H1 (cell line): ENCODE results near the gene ADGRB3.

Experiments
- CBX5 ChIP-seq: fragments of 300-800, 300-1000 bp; sonication (generic); IDR thresholded peaks from 2 replicates; pipeline ENCODE4 v1.7.1; 2016; ENCODE audit warnings: antibody characterized with exemption, low read length, low read depth
- CTCF ChIP-seq, 3 experiments: IDR thresholded peaks; 1 replicate in 2 of 3; 2 replicates in 1 of 3; pipeline versions ENCODE4 v1.5.1 to v1.6.1; 2011; ENCODE audit warnings: low read length in 3 of 3, mild to moderate bottlenecking in 3 of 3, inconsistent platforms in 2 of 3, low read depth in 1 of 3, moderate library complexity in 1 of 3; ENCODE audit not compliant: insufficient read depth in 1 of 3; ENCODE audit errors: control extremely low read depth in 1 of 3
- EP300 ChIP-seq, 2 experiments: IDR thresholded peaks; 1 replicate in 1 of 2; 2 replicates in 1 of 2; pipeline ENCODE4 v1.6.1; 2011 to 2012; ENCODE audit warnings: low read depth in 2 of 2, low read length in 2 of 2, mild to moderate bottlenecking in 2 of 2, borderline replicate concordance in 1 of 2, inconsistent platforms in 1 of 2, moderate library complexity in 1 of 2
- EZH2 ChIP-seq: fragments of 200-600 bp; sonication (generic); IDR thresholded peaks from 2 replicates; pipeline ENCODE4 v1.7.1; 2012; ENCODE audit warnings: low read depth, mild to moderate bottlenecking, moderate library complexity, low read length, inconsistent platforms; ENCODE audit not compliant: severe bottlenecking
- PHF8 ChIP-seq: fragments of 200-600 bp; sonication (generic); conservative IDR thresholded peaks from 2 replicates; pipeline ENCODE4 v1.7.1; 2012; ENCODE audit warnings: low read depth, mild to moderate bottlenecking, inconsistent platforms, low read length, moderate library complexity
- POLR2AphosphoS5 ChIP-seq: IDR thresholded peaks from 2 replicates; pipeline ENCODE4 v1.6.1; 2011; ENCODE audit warnings: low read depth, low read length
- SIN3A ChIP-seq, 2 experiments: IDR thresholded peaks in 1 of 2; conservative IDR thresholded peaks in 1 of 2; 2 replicates each; pipeline ENCODE4 v1.6.1; 2011 to 2012; ENCODE audit warnings: low read length in 2 of 2, improper control_type of control experiment in 1 of 2, low read depth in 1 of 2, mild to moderate bottlenecking in 1 of 2
- SIX5 ChIP-seq: IDR thresholded peaks from 2 replicates; pipeline ENCODE4 v1.6.1; 2011; ENCODE audit warnings: mild to moderate bottlenecking, low read depth, low read length
- SP1 ChIP-seq: IDR thresholded peaks from 2 replicates; pipeline ENCODE4 v1.6.1; 2011; ENCODE audit warnings: low read depth, low read length
- SRF ChIP-seq: IDR thresholded peaks from 2 replicates; pipeline ENCODE4 v1.6.1; 2011; ENCODE audit warnings: mild to moderate bottlenecking, low read depth, low read length, moderate library complexity
- TF ChIP-seq, protein P1 (sequence below): IDR thresholded peaks from 2 replicates; pipeline ENCODE4 v1.6.1; 2011; ENCODE audit warnings: low read depth, mild to moderate bottlenecking, low read length; ENCODE audit not compliant: insufficient read depth

DNA sequence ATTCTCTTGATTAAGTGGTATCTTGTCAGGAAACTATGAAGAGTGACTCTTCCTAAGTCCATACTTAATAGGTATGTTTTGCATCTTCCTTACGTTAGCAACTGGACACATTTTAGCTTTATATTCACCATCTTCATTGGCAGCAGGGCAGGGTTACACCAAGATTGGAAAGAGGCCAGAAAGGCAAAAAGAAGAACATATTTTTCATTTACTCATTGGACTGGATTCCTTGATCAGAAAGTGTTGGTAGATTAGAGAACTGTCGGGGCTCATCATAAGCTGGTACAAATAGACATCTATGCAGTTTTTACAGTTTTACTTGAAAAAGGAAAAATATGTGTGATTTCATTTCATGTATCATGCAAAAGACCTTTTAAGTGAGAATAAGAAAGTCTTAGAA is 696.8 kb downstream of the ADGRB3 start:
- TF ChIP-seq EP300 (IDR thresholded peaks at IDR 0.05; ENCODE audit: borderline replicate concordance in 1 of 2, low read depth in 2 of 2, low read length in 2 of 2) (no peak), CTCF (IDR thresholded peaks at IDR 0.05; ENCODE audit: control extremely low read depth in 1 of 3, insufficient read depth in 1 of 3, low read depth in 1 of 3, low read length in 3 of 3) (no peak), SRF (no peak), SIX5 (no peak), CBX5 (no peak), POLR2AphosphoS5 (no peak), PHF8 (no peak), SP1 (no peak), SIN3A (conservative IDR thresholded peaks at IDR 0.05 in 1 of 2, IDR thresholded peaks at IDR 0.05 in 1 of 2; ENCODE audit: low read depth in 1 of 2, low read length in 2 of 2) (no peak), EZH2 (no peak)
- TF ChIP-seq, protein P1, sequence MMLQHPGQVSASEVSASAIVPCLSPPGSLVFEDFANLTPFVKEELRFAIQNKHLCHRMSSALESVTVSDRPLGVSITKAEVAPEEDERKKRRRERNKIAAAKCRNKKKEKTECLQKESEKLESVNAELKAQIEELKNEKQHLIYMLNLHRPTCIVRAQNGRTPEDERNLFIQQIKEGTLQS, result no peak
